ENCODE measurements around the gene FRMD4B. TPM values are rescaled to one million over a fixed set of nuclear protein-coding genes. Genes with fewer than 3 reads are reported as not detected.

Gene FRMD4B
- polyA plus RNA-seq, 2 of the 4 experiments (the other 2 are of a cell fraction): 0.92 to 5.9 TPM

DNA sequence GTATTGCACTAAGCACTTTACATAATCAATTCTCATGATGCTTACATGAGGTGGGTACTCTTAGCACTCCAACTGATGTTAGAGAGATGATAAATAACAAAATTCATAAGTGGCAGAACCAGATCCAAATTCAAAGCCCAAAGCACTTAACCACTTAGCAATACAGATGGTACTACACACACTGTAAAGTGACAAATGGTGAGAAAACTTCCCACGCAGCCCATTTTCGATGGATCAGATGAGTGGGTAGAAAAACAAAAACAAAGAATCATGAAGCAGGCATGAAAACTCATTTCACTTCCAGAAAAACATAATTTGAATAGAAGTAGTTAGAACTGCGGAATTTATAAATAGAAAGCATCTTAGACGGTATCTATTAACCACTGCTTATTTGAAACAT lies 66.2 kb downstream of the FRMD4B start (continued):
- TF ChIP-seq, protein P1, sequence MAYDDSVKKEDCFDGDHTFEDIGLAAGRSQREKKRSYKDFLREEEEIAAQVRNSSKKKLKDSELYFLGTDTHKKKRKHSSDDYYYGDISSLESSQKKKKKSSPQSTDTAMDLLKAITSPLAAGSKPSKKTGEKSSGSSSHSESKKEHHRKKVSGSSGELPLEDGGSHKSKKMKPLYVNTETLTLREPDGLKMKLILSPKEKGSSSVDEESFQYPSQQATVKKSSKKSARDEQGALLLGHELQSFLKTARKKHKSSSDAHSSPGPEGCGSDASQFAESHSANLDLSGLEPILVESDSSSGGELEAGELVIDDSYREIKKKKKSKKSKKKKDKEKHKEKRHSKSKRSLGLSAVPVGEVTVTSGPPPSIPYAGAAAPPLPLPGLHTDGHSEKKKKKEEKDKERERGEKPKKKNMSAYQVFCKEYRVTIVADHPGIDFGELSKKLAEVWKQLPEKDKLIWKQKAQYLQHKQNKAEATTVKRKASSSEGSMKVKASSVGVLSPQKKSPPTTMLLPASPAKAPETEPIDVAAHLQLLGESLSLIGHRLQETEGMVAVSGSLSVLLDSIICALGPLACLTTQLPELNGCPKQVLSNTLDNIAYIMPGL (CRISPR knock-in tag; IDR thresholded peaks at IDR 0.05; ENCODE audit: borderline replicate concordance): no peak
- TF ChIP-seq, protein P2, sequence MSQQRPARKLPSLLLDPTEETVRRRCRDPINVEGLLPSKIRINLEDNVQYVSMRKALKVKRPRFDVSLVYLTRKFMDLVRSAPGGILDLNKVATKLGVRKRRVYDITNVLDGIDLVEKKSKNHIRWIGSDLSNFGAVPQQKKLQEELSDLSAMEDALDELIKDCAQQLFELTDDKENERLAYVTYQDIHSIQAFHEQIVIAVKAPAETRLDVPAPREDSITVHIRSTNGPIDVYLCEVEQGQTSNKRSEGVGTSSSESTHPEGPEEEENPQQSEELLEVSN (IDR thresholded peaks at IDR 0.05; ENCODE audit: borderline replicate concordance, low read depth): no peak
- no peak for TF ChIP-seq HDAC2 (IDR thresholded peaks at IDR 0.05)
- no peak for TF ChIP-seq JUN (IDR thresholded peaks at IDR 0.05)

DNA sequence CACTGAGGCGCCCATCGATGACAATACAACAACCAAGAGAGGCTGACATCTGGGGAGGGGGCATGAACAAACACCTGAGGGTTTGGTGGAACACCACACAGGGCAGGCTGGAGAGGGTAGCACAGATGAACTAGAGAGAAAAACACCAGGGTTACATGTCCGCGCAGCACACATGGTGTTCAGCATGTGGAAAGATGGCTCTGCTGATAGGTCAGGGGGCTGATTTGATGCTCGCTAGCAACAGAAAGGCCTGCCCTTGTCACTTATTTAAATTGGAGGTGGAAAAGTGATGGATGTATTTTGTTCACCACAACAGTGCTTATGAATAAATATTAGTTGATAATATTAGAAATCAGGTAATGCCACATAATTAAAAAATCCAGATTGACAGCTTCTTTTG lies 67.5 kb downstream of the FRMD4B start:
- Histone ChIP-seq H3K9me3 (no peaks in the 10 kb centered on the region), H3K4me1 (no peaks in the 10 kb centered on the region), H3K4me2 (no peak overlapping the region), H3K27ac (no peak overlapping the region), H3K4me3 (no peak overlapping the region)
- DNase-seq (ENCODE audit: low read depth in 1 of 2, low spot score in 1 of 2): no peak
- no peak for ATAC-seq
- TF ChIP-seq POLR2AphosphoS2 (conservative IDR thresholded peaks at IDR 0.05; ENCODE audit: low read length): no peak
- no peak for TF ChIP-seq ZSCAN20 (CRISPR knock-in tag; IDR thresholded peaks at IDR 0.05)
- no peak for TF ChIP-seq SMC3 (IDR thresholded peaks at IDR 0.05)
- TF ChIP-seq PHF8 (IDR thresholded peaks at IDR 0.05; ENCODE audit: borderline replicate concordance, low read depth): no peak
- TF ChIP-seq, protein P3, sequence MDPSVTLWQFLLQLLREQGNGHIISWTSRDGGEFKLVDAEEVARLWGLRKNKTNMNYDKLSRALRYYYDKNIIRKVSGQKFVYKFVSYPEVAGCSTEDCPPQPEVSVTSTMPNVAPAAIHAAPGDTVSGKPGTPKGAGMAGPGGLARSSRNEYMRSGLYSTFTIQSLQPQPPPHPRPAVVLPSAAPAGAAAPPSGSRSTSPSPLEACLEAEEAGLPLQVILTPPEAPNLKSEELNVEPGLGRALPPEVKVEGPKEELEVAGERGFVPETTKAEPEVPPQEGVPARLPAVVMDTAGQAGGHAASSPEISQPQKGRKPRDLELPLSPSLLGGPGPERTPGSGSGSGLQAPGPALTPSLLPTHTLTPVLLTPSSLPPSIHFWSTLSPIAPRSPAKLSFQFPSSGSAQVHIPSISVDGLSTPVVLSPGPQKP (IDR thresholded peaks at IDR 0.05; ENCODE audit: low read depth, low read length): no peak
- TF ChIP-seq HOXB13 (CRISPR knock-in tag; IDR thresholded peaks at IDR 0.05; ENCODE audit: low read depth): no peak
- 92% methylated on average over 5 of the region's 5 CpGs for WGBS (ENCODE audit: missing lambda C conversion rate)
- FAIRE-seq: no peak
- ChIA-PET POLR2A (no interaction called here), CTCF (no interaction called here)

DNA sequence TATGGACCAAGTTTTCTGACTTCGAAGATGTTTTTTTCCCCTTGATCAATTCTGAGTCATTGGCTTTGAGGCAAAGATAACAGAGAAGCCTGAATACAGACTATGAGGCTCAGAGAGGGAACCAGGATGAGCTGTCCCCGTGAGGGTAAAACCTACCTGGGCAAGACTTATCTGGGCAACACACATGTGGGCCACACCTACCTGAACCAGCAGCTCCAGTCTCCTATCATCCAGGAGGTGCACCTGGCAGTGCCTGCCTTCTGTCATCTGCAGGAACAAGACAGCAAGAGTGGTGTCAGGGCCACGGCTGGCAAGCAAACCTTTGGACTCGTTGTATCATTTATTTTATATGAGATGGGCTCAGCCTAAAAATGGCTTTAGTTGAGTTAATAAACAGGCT lies 72.6 kb downstream of the FRMD4B start:
- CTCF ChIA-PET: interaction anchor here (0.6 to 10.6 kb wide), 4 partner anchors 153 to 359 kb away, joined by 3 to 283 read pairs (median 5); no protein-coding TSS in a partner anchor
- Histone ChIP-seq H3K9me3 (no peaks in the 10 kb centered on the region), H3K4me2 (no peak overlapping the region), H3K4me3 (no peak overlapping the region), H3K4me1 (no peaks in the 10 kb centered on the region), H3K27ac (no peak overlapping the region)
- TF ChIP-seq, protein P4, sequence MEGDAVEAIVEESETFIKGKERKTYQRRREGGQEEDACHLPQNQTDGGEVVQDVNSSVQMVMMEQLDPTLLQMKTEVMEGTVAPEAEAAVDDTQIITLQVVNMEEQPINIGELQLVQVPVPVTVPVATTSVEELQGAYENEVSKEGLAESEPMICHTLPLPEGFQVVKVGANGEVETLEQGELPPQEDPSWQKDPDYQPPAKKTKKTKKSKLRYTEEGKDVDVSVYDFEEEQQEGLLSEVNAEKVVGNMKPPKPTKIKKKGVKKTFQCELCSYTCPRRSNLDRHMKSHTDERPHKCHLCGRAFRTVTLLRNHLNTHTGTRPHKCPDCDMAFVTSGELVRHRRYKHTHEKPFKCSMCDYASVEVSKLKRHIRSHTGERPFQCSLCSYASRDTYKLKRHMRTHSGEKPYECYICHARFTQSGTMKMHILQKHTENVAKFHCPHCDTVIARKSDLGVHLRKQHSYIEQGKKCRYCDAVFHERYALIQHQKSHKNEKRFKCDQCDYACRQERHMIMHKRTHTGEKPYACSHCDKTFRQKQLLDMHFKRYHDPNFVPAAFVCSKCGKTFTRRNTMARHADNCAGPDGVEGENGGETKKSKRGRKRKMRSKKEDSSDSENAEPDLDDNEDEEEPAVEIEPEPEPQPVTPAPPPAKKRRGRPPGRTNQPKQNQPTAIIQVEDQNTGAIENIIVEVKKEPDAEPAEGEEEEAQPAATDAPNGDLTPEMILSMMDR (IDR thresholded peaks at IDR 0.05): no peak
- no peak for TF ChIP-seq ZSCAN20 (CRISPR knock-in tag; IDR thresholded peaks at IDR 0.05)
- TF ChIP-seq, protein P2 (IDR thresholded peaks at IDR 0.05; ENCODE audit: borderline replicate concordance, low read depth): no peak
- no peak for TF ChIP-seq EP300 (IDR thresholded peaks at IDR 0.05)
- TF ChIP-seq, protein P5, sequence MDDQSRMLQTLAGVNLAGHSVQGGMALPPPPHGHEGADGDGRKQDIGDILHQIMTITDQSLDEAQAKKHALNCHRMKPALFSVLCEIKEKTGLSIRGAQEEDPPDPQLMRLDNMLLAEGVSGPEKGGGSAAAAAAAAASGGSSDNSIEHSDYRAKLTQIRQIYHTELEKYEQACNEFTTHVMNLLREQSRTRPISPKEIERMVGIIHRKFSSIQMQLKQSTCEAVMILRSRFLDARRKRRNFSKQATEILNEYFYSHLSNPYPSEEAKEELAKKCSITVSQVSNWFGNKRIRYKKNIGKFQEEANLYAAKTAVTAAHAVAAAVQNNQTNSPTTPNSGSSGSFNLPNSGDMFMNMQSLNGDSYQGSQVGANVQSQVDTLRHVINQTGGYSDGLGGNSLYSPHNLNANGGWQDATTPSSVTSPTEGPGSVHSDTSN (IDR thresholded peaks at IDR 0.05): no peak
- no peak for TF ChIP-seq JUNB (IDR thresholded peaks at IDR 0.05)
- TF ChIP-seq RARB (CRISPR knock-in tag; IDR thresholded peaks at IDR 0.05): no peak
- no peak for TF ChIP-seq JUN (IDR thresholded peaks at IDR 0.05)
- TF ChIP-seq MAFK (IDR thresholded peaks at IDR 0.05; ENCODE audit: partially characterized antibody): no peak
- TF ChIP-seq CBX8 (IDR thresholded peaks at IDR 0.05): no peak
- TF ChIP-seq SREBF2 (IDR thresholded peaks at IDR 0.05): no peak
- TF ChIP-seq KDM1A (IDR thresholded peaks at IDR 0.05; ENCODE audit: low read depth): no peak
- TF ChIP-seq, protein P6, sequence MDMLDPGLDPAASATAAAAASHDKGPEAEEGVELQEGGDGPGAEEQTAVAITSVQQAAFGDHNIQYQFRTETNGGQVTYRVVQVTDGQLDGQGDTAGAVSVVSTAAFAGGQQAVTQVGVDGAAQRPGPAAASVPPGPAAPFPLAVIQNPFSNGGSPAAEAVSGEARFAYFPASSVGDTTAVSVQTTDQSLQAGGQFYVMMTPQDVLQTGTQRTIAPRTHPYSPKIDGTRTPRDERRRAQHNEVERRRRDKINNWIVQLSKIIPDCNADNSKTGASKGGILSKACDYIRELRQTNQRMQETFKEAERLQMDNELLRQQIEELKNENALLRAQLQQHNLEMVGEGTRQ (IDR thresholded peaks at IDR 0.05): no peak
- TF ChIP-seq ZC3H11A (IDR thresholded peaks at IDR 0.05): no peak
- no peak for TF ChIP-seq HOXB5 (CRISPR knock-in tag; IDR thresholded peaks at IDR 0.05)
- no peak for TF ChIP-seq HOXB13 (CRISPR knock-in tag; IDR thresholded peaks at IDR 0.05; ENCODE audit: low read depth)
- WGBS (ENCODE audit: missing lambda C conversion rate): 53% methylated on average over 4 of the region's 4 CpGs
- no peak for ATAC-seq
- POLR2A ChIA-PET: no interaction called here
- no peak for FAIRE-seq
- no peak for DNase-seq (ENCODE audit: low read depth in 1 of 2, low spot score in 1 of 2)

Data from A549 (cell line).